T-helper 9 cell (primary cell): ENCODE results near the gene PAGE4.

Experiments used
- DNase-seq: peaks from one replicate; pipeline ENCODE4 v3.0.0-alpha.2; 2020
- total RNA-seq, 2 donors: gene quantifications; one replicate each; lab custom pipeline; 2026; lab: John Stamatoyannopoulos, UW

PAGE4 gene
- 0 reads per million in 2 donors for total RNA-seq

GRCh38 chrX:49829016-49829415, at the start of gene PAGE4:
Gene PAGE4, plus strand, starts transcription at chrX:49829303. Its CDS starts 1,126 bp downstream, at chrX:49830429.
- DNase-seq = no peak

- DNase-seq = no peak
These were observed 44.3 kb upstream of the PAGE4 start for GRCh38 chrX:49784747-49785280.

GRCh38 chrX:49792376-49792775, 36.7 kb upstream of the PAGE4 start:
- no peak for DNase-seq

- no peak for DNase-seq
These were observed 35.4 kb upstream of the PAGE4 start for GRCh38 chrX:49793686-49794085.

GRCh38 chrX:49799828-49800227, 29.3 kb upstream of the PAGE4 start:
- no peak for DNase-seq

- DNase-seq = no peak
These were observed 19.0 kb upstream of the PAGE4 start for GRCh38 chrX:49809891-49810632.

GRCh38 chrX:49812177-49812576, 16.9 kb upstream of the PAGE4 start:
- DNase-seq = no peak

GRCh38 chrX:49816435-49816834, 12.7 kb upstream of the PAGE4 start:
- no peak for DNase-seq

- DNase-seq = no peak
These were observed 9.3 kb downstream of the PAGE4 start for GRCh38 chrX:49838374-49838773.

- no peak for DNase-seq
These were observed 11.6 kb downstream of the PAGE4 start for GRCh38 chrX:49840679-49841078.

GRCh38 chrX:49842621-49843020, 13.5 kb downstream of the PAGE4 start:
- no peak for DNase-seq

GRCh38 chrX:49844611-49845010, 15.5 kb downstream of the PAGE4 start:
- DNase-seq = no peak

- DNase-seq = no peak
These were observed 16.7 kb downstream of the PAGE4 start for GRCh38 chrX:49845701-49846403.

GRCh38 chrX:49846522-49846921, 17.4 kb downstream of the PAGE4 start:
- DNase-seq = no peak

- DNase-seq = no peak
These were observed 19.2 kb downstream of the PAGE4 start for GRCh38 chrX:49848275-49848674.

GRCh38 chrX:49850028-49850427, 20.9 kb downstream of the PAGE4 start:
- no peak for DNase-seq

GRCh38 chrX:49853661-49854060, 24.6 kb downstream of the PAGE4 start:
- no peak for DNase-seq

GRCh38 chrX:49856819-49857218, 27.7 kb downstream of the PAGE4 start:
- no peak for DNase-seq

- DNase-seq = no peak
These were observed 29.2 kb downstream of the PAGE4 start for GRCh38 chrX:49858341-49858740.

GRCh38 chrX:49859491-49859890, 30.4 kb downstream of the PAGE4 start:
- DNase-seq = no peak

GRCh38 chrX:49860867-49861535, 31.9 kb downstream of the PAGE4 start:
- no peak for DNase-seq

GRCh38 chrX:49862093-49862492, 33.0 kb downstream of the PAGE4 start:
- DNase-seq = no peak

GRCh38 chrX:49868739-49869138, 39.6 kb downstream of the PAGE4 start:
- no peak for DNase-seq

GRCh38 chrX:49876750-49877149, 47.6 kb downstream of the PAGE4 start:
- DNase-seq = no peak
